Measurements from ENCODE around the gene FAM53A.

GRCh38 chr4:1667273-1667672 lies 16.8 kb downstream of the FAM53A start:
- TF ChIP-seq POLR2A (IDR thresholded peaks at IDR 0.05) (no peak), CTCF (IDR thresholded peaks at IDR 0.05 in 8 of 11, conservative IDR thresholded peaks at IDR 0.05 in 3 of 11) (no peak), POLR2AphosphoS5 (IDR thresholded peaks at IDR 0.05) (no peak)
